ENCODE measurements around the gene TRIM49D1.
A peak's percentile ranks its signal among the peaks of the same experiment; 100 is the strongest.
"Not testable (repeated sequence)": the region's sequence is repeated elsewhere in the genome, so short reads cannot be mapped to it uniquely, and the experiment has no call there.

The TRIM49D1 gene, protein sequence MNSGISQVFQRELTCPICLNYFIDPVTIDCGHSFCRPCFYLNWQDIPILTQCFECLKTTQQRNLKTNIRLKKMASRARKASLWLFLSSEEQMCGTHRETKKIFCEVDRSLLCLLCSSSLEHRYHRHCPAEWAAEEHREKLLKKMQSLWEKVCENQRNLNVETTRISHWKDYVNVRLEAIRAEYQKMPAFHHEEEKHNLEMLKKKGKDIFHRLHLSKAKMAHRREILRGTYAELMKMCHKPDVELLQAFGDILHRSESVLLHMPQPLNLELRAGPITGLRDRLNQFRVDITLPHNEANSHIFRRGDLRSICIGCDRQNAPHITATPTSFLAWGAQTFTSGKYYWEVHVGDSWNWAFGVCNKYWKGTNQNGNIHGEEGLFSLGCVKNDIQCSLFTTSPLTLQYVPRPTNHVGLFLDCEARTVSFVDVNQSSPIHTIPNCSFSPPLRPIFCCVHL

GRCh38 chr11:89922195-89922660 lies at the start of gene TRIM49D1:
TSS of gene TRIM49D1 (minus strand) at chr11:89922245. CDS start at chr11:89917710, 4,535 bp downstream.
- DNase-seq = no peak
- intact Hi-C loops (cut with DNase I) = no loop called here

- DNase-seq; intact Hi-C loops (cut with DNase I): not testable (repeated sequence)
These were observed 43.7 kb upstream of the TRIM49D1 start, which contains the start of gene TRIM64 for GRCh38 chr11:89965737-89966136. TSS of gene TRIM64 (plus strand) at chr11:89966037. CDS start at chr11:89968504, 2,467 bp downstream.

- intact Hi-C loops (cut with DNase I) = not testable (repeated sequence)
- DNase-seq = peak in 1 of 42 donors; percentile 13
These were observed 38.8 kb upstream of the TRIM49D1 start for GRCh38 chr11:89960833-89961232.

GRCh38 chr11:89923764-89924163 lies 1.7 kb upstream of the TRIM49D1 start, which contains the start of gene TRIM49D2:
TSS of gene TRIM49D2 (plus strand) at chr11:89924064. CDS start at chr11:89926762, 2,698 bp downstream.
- DNase-seq; intact Hi-C loops (cut with DNase I): not testable (repeated sequence)

- DNase-seq; intact Hi-C loops (cut with DNase I): not testable (repeated sequence)
These were observed 21.2 kb downstream of the TRIM49D1 start for GRCh38 chr11:89900809-89901208.

DNA sequence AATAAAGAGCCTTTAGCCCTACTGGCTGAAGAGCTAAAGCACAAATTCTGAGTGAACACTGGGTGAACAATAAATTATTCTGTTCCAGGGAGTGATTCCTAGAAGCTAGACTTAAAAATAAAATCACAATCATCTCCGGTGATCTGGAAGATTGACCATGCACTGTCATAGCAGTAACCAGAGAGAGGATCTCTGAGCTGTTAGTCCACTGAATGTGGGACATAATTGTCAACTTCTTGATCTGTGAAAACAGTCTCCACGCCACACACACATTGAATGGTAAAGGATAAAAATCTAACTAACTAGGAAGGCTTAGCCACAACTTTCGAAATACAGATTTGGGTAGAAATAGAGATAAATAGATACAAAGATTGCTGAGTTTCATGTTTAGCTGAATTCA lies 28.8 kb downstream of the TRIM49D1 start:
- intact Hi-C loops (cut with DNase I) = not testable (repeated sequence)

GRCh38 chr11:89877511-89877910 lies 44.5 kb downstream of the TRIM49D1 start:
- peak in 1 of 42 donors; percentile 1 for DNase-seq
- intact Hi-C loops (cut with DNase I) = not testable (repeated sequence)

More for the DNA sequence above, 28.8 kb downstream of the TRIM49D1 start:
- DNase-seq = not testable (repeated sequence)

DNA sequence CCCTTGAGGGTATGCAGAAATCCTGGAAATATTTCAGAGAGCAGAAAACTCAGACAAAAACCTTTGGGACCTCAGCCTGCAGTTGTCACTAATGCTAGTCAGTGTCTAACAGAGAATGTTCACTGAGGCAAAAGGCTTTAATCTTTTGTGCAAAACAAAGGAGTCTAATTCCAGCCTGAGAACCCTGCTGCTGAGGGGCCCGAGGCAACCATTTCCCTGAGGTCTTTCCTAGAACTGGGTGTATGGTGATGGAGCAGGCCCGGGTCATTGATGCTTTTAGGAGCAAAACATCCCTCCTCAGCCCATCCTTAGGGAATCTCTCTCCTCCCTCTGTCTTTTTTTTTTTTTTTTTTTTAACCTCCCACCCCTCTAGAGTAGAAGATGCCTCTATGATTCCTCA lies 49.5 kb downstream of the TRIM49D1 start:
- intact Hi-C loops (cut with DNase I); DNase-seq: not testable (repeated sequence)

DNA sequence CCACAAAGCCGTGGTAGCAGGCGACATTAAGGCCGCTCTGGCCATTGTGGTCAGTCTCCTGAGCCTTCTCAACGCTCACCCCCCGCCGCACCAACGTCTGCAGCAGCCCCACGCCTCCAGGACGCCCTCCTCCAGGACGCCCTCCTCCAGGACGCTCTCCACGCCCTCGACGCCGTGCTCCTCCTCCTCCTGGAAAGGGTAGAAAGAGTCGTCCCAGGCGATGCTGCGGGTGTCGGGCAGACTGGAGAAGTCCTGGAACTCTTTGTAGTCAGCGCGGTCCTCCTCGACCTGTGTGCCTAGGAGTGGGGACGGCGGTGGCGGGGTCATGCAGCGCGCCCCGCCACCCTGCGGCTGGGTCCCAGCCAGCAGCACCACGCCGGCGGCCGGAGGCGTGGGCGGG lies 56.8 kb downstream of the TRIM49D1 start:
- intact Hi-C loops (cut with DNase I); DNase-seq: not testable (repeated sequence)

DNA sequence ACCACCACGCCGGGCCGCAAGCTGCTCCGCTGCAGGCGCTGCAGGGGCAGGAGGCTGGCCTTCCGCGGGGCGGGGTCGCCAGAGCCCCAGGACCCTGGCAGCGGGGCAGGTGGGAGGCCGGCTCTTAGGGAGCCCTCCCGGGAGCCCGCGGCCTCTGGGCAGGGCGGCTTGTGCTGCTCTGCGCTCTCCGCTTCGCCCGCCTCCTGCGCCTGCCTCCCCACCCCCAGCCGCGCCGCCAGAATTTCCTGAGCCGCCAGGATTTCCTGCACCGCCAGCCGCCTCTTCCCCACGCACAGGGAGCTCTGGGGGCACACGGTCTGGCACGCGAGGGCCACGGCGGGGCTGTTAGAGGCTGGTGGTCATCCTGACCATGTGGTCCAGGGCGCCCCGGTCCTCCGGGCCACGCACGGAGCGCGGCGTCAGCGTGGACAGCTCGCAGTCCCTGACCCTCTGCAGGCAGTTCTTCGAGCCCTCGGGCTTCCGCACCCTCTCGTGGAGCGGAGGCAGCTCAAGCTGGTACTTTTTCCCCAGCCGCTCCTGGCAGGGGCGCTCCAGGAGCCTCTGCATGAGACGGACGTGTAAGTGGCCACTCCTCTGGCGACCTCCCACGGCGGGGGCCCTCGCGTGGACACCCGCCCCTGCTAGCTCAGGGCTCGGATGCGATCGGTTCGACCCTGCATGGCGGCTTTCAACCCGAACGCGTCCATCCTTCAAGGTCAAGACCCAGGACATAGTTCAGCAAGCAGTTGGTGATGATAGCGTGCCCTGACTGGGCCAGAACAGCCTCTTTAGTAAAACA lies 57.9 kb downstream of the TRIM49D1 start:
- intact Hi-C loops (cut with DNase I) = not testable (repeated sequence)
- peak in 39 of 42 donors; percentile 5 to 80 (median 49) for DNase-seq

All from head of caudate nucleus (tissue), 42 donors.